ENCODE data around the gene CHRNB4.

- no peak for TF ChIP-seq CTCF (conservative IDR thresholded peaks at IDR 0.05 in 1 of 2, IDR thresholded peaks at IDR 0.05 in 1 of 2; ENCODE audit: extremely low read depth in 1 of 2, insufficient read depth in 1 of 2, low read depth in 1 of 2, low read length in 2 of 2)
- no peak for TF ChIP-seq EZH2 (IDR thresholded peaks at IDR 0.05; ENCODE audit: borderline replicate concordance, low read length)
These were observed 30.7 kb upstream of the CHRNB4 start for GRCh38 chr15:78671626-78672211.

Measured in mammary epithelial cell (primary cell).